ENCODE results near the gene SGO1. TPM values are rescaled to one million over a fixed set of nuclear protein-coding genes. Genes with fewer than 3 reads are reported as not detected.

Gene SGO1
- total RNA-seq, 6 donors from 2014 or later: 0.49 to 0.91 (median 0.59) TPM; not detected in 2

Small RNA genes within 50 kb of the gene (small RNA-seq; reads per million reads assigned to genes)
- 0 to 0.06 (median 0) reads per million in 4 donors for gene MIR3135A

Other genes with a start within 250 kb of the SGO1 start
- gene RAB5A, start 239.1 kb downstream of the SGO1 start, total RNA-seq: 100 to 1,000 TPM in 1 of 6 donors, 10 to 100 TPM in 5; 45.9 to 114 (median 70.8) TPM
- gene PP2D1, start 173.9 kb downstream of the SGO1 start, total RNA-seq: not detected
- 10 to 100 TPM; 19.3 to 58.9 (median 31.9) TPM for gene KAT2B, start 145.8 kb downstream of the SGO1 start, total RNA-seq